HEK293T (cell line): Measurements from ENCODE around the gene NUBP1.

Source experiments
- ARNT ChIP-seq: fragments of 450-650 bp; IDR thresholded peaks from 2 replicates; pipeline ENCODE4 v1.6.1; 2017; ENCODE audit warnings: mild to moderate bottlenecking
- HDGF ChIP-seq: fragments of 450-650 bp; IDR thresholded peaks from 2 replicates; pipeline ENCODE4 v1.6.1; 2017; ENCODE audit warnings: antibody characterized with exemption, borderline replicate concordance
- NFRKB ChIP-seq: fragments of 450-650 bp; IDR thresholded peaks from 2 replicates; pipeline ENCODE4 v1.6.1; 2016; ENCODE audit warnings: mild to moderate bottlenecking, moderate library complexity
- PKNOX1 ChIP-seq: fragments of 450-650 bp; IDR thresholded peaks from 2 replicates; pipeline ENCODE4 v1.6.1; 2016
- ZNF384 ChIP-seq: fragments of 450-650 bp; IDR thresholded peaks from 2 replicates; pipeline ENCODE4 v1.6.1; 2016

GRCh38 chr16:10817963-10818941 is 74.6 kb downstream of the NUBP1 start, which contains the start of gene TVP23A:
- TF ChIP-seq NFRKB = no peak
- no peak for TF ChIP-seq HDGF
- TF ChIP-seq ZNF384 = no peak
- TF ChIP-seq PKNOX1 = no peak
- TF ChIP-seq ARNT = no peak
